CD4-positive, alpha-beta memory T cell (primary cell): ENCODE data around the gene PDE8A. TPM values are rescaled to one million over a fixed set of nuclear protein-coding genes. Genes with fewer than 3 reads are reported as not detected.
A peak's percentile ranks its signal among the peaks of the same experiment; 100 is the strongest.

Experiments
- CTCF ChIA-PET: fragments of 350-600 bp; sonication (Branson Sonifier 250); formaldehyde crosslinking; loops from one replicate; lab custom pipeline; 2021; ENCODE audit warnings: inconsistent platforms; ENCODE audit not compliant: partially characterized antibody; lab: Charles Lee
- POLR2A ChIA-PET: fragments of 350-600 bp; sonication (Branson Sonifier 250); formaldehyde crosslinking; loops from one replicate; lab custom pipeline; 2021; ENCODE audit not compliant: partially characterized antibody; lab: Charles Lee
- DNase-seq, 5 donors: peaks; one replicate each; pipeline versions ENCODE4 v3.0.0 to v3.0.0-alpha.2; 2020 to 2022; ENCODE audit warnings: mixed read lengths in 1 of 5
- H3K27ac ChIP-seq: one replicate; pipeline ENCODE4 v1.7.0; 2013; ENCODE audit warnings: low read depth, low read length
- H3K27me3 ChIP-seq: 2 replicates; pipeline ENCODE4 v1.7.0; 2013; ENCODE audit warnings: mild to moderate bottlenecking, low read length, moderate library complexity; ENCODE audit not compliant: insufficient read depth
- H3K36me3 ChIP-seq: 2 replicates; pipeline ENCODE4 v1.7.0; 2013; ENCODE audit warnings: mild to moderate bottlenecking, low read length, moderate library complexity; ENCODE audit not compliant: insufficient read depth
- H3K4me1 ChIP-seq: 2 replicates; pipeline ENCODE4 v1.7.0; 2013; ENCODE audit warnings: mild to moderate bottlenecking, low read length, moderate library complexity; ENCODE audit not compliant: insufficient read depth
- H3K4me3 ChIP-seq, 2 donors: one replicate each; pipeline ENCODE4 v1.7.0; 2013; ENCODE audit warnings: low read length in 2 of 2, mild to moderate bottlenecking in 1 of 2
- H3K9me3 ChIP-seq, 2 donors: one replicate each; pipeline ENCODE4 v1.7.0; 2013; ENCODE audit warnings: low read length in 2 of 2, control low read depth in 1 of 2; ENCODE audit not compliant: control insufficient read depth in 1 of 2
- H3K27ac Mint-ChIP-seq, 7 donors: one replicate each; pipeline ENCODE4 v1.8.0; 2020 to 2021; ENCODE audit warnings: mixed read lengths in 7 of 7, mild to moderate bottlenecking in 6 of 7, inconsistent platforms in 3 of 7, moderate library complexity in 3 of 7
- H3K27me3 Mint-ChIP-seq, 2 donors: one replicate each; pipeline ENCODE4 v1.8.0; 2020 to 2021; ENCODE audit warnings: mixed read lengths in 2 of 2
- H3K36me3 Mint-ChIP-seq, 2 donors: one replicate each; pipeline ENCODE4 v1.8.0; 2020 to 2021; ENCODE audit warnings: mixed read lengths in 2 of 2, inconsistent platforms in 1 of 2, mild to moderate bottlenecking in 1 of 2
- H3K4me1 Mint-ChIP-seq, 4 donors: one replicate each; pipeline ENCODE4 v1.8.0; 2020 to 2021; ENCODE audit warnings: mixed read lengths in 4 of 4, mild to moderate bottlenecking in 1 of 4
- H3K4me3 Mint-ChIP-seq, 8 donors: one replicate each; pipeline ENCODE4 v1.8.0; 2020 to 2021; ENCODE audit warnings: mixed read lengths in 8 of 8, mild to moderate bottlenecking in 7 of 8, moderate library complexity in 6 of 8, inconsistent platforms in 3 of 8
- H3K9me3 Mint-ChIP-seq, 8 donors: one replicate each; pipeline ENCODE4 v1.8.0; 2020 to 2021; ENCODE audit warnings: mixed read lengths in 8 of 8, mild to moderate bottlenecking in 5 of 8, inconsistent platforms in 3 of 8, moderate library complexity in 1 of 8
- intact Hi-C: fragments of 100-400 bp; cut with micrococcal nuclease; formaldehyde crosslinking; loops from one replicate; pipeline ENCODE4 v1.15.1; 2023
- polyA plus RNA-seq, 2 donors: library from polyadenylated mRNA; unstranded; fragments of 300-500 nt; fragmentation: Illumina TruSeq; gene quantifications; one replicate each; pipeline ENCODE4 v1.2.3, GENCODE V29; 2021
- total RNA-seq, 2 experiments: library from RNA; stranded (reverse); gene quantifications; one replicate each; pipeline ENCODE4 v1.2.3, GENCODE V29; 2021

PDE8A gene
- total and polyA plus RNA-seq, 4 experiments from 2014 or later, result 1.9 to 41.3 (median 22.4) TPM

DNA sequence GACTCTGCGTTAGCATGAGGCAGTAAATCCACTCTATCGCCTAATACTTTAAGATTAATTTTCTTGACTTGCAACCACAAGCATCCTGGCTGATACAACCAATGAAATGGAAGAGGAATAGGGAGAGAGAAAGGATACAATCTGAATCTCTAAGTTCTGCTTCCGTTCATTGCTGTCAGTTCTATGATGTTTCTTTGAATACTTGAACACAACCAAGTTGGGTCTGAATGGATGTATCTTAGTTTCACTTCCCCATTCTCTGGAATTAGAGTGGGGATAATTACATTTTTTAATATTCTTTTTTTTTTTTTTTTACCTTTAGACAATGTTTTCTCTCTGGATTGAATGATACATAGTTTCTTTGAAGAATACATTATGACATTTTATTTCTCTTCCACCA lies 22.9 kb downstream of the PDE8A start:
- Mint-ChIP-seq H3K4me3 (no peak overlapping the region), H3K27ac (no peak overlapping the region), H3K9me3 (no peaks in the 10 kb centered on the region), H3K27me3 (no peaks in the 10 kb centered on the region), H3K4me1 (peaks cover 37 to 90% (median 64%) of the 10 kb centered on the region in 4 donors), H3K36me3 (no peaks in the 10 kb centered on the region)
- no peak for DNase-seq
- ChIA-PET CTCF (interaction anchor here (1.1 to 2.4 kb wide), 2 partner anchors 17 to 57 kb away, joined by 3 to 10 read pairs; no protein-coding TSS in a partner anchor), POLR2A (interaction anchor here (1.4 to 1.7 kb wide), 2 partner anchors 17 to 23 kb away, joined by 6 to 7 read pairs; partner anchors contain the start of gene PDE8A)
- Histone ChIP-seq H3K4me1 (peaks cover 51% of the 10 kb centered on the region), H3K27ac (no peak overlapping the region), H3K9me3 (no peaks in the 10 kb centered on the region), H3K27me3 (no peaks in the 10 kb centered on the region), H3K36me3 (no peaks in the 10 kb centered on the region), H3K4me3 (no peak overlapping the region)
- intact Hi-C loops, result loop anchor here (2.0 kb wide), 1 partner anchor 16 kb away; no protein-coding TSS in a partner anchor

DNA sequence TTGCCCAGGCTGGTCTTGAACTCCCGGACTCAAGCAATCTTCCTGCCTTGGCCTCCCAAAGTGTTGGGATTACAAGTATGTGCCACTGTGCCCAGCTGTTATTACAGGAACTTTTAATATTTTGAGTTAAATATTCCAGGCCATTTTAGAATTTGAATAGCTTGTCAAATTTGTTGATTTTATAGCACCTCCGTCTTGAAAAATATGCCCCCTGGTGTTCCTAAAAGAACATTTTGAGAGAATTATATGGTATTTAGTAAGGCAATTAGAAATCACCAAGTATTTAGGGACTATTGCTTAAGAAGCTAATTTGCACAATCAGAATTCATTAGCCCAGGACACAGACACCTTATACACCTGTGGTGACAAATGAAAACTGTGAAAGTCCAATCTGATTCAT lies 23.7 kb downstream of the PDE8A start:
- H3K36me3 Mint-ChIP-seq, result no peaks in the 10 kb centered on the region
- Histone ChIP-seq H3K36me3 (no peaks in the 10 kb centered on the region), H3K4me1 (peaks cover 55% of the 10 kb centered on the region), H3K9me3 (no peaks in the 10 kb centered on the region), H3K27me3 (no peaks in the 10 kb centered on the region), H3K4me3 (no peak overlapping the region), H3K27ac (no peak overlapping the region)
- no peak for DNase-seq
- ChIA-PET CTCF (interaction anchor here (0.8 to 2.4 kb wide), 4 partner anchors 17 to 58 kb away, joined by 3 to 10 read pairs (median 4); no protein-coding TSS in a partner anchor), POLR2A (interaction anchor here (1.4 kb wide), 1 partner anchor 24 kb away, joined by 6 read pairs; the partner anchor contains the start of gene PDE8A)
- H3K9me3 Mint-ChIP-seq, result no peaks in the 10 kb centered on the region
- H3K4me1 Mint-ChIP-seq, result peaks cover 39 to 90% (median 65%) of the 10 kb centered on the region in 4 donors
- H3K27ac Mint-ChIP-seq, result no peak overlapping the region
- H3K27me3 Mint-ChIP-seq, result no peaks in the 10 kb centered on the region
- intact Hi-C loops, result loop anchor here (2.0 kb wide), 1 partner anchor 17 kb away; no protein-coding TSS in a partner anchor
- H3K4me3 Mint-ChIP-seq, result no peak overlapping the region

DNA sequence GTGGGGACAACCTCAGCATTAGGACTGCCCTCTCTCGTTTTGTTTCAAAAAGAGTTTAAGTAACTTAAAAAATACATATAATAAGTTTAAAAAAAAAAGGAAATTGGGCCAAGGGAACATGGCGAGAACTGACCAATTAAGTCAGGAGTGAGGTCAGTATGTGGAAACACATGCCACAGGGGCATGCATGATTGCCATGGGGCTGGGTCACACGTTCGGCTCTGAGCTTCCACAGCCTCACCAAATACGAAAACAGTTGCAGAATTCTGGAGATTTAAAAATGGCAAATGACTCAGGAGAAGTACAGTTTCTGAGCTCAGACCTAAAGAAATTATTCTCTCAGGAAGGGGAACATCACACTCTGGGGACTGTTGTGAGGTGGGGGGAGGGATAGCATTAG lies 24.1 kb downstream of the PDE8A start:
- Mint-ChIP-seq H3K27ac (no peak overlapping the region), H3K9me3 (no peaks in the 10 kb centered on the region), H3K27me3 (no peaks in the 10 kb centered on the region), H3K4me3 (no peak overlapping the region), H3K36me3 (no peaks in the 10 kb centered on the region), H3K4me1 (peaks cover 39 to 90% (median 64%) of the 10 kb centered on the region in 4 donors)
- no peaks in the 10 kb centered on the region for H3K27me3 ChIP-seq
- ChIA-PET POLR2A (interaction anchor here (1.4 kb wide), 1 partner anchor 24 kb away, joined by 6 read pairs; the partner anchor contains the start of gene PDE8A), CTCF (interaction anchor here (0.8 to 2.4 kb wide), 3 partner anchors 18 to 51 kb away, joined by 3 to 10 read pairs (median 4); no protein-coding TSS in a partner anchor)
- no peaks in the 10 kb centered on the region for H3K36me3 ChIP-seq
- no peak overlapping the region for H3K4me3 ChIP-seq
- no peak overlapping the region for H3K27ac ChIP-seq
- H3K9me3 ChIP-seq, result no peaks in the 10 kb centered on the region
- H3K4me1 ChIP-seq, result peaks cover 53% of the 10 kb centered on the region
- no peak for DNase-seq
- intact Hi-C loops, result loop anchor here (2.0 kb wide), 1 partner anchor 17 kb away; no protein-coding TSS in a partner anchor

DNA sequence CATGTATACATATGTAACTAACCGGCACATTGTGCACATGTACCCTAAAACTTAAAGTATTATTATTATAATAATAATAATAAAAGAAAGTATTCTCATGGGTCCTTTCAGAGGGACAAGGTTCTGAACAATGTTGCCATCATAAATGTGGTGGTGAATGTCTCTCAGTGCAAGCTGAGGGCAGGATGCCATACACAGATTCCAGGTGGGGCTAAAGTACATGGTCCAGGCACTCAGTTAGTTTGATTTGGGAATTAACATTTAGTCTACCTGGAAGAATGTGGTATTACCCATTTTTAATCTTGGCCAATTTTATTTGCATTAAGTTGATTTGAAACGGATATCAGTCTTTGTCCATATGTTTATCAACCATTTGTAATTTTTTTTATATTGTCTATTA lies 24.5 kb downstream of the PDE8A start:
- peaks cover 35 to 90% (median 63%) of the 10 kb centered on the region in 4 donors for H3K4me1 Mint-ChIP-seq
- H3K4me3 Mint-ChIP-seq, result no peak overlapping the region
- peaks cover 0 to 4% (median 0%) of the 10 kb centered on the region in 8 donors for H3K9me3 Mint-ChIP-seq
- Histone ChIP-seq H3K9me3 (no peaks in the 10 kb centered on the region), H3K36me3 (no peaks in the 10 kb centered on the region), H3K4me3 (no peak overlapping the region), H3K27me3 (no peaks in the 10 kb centered on the region), H3K4me1 (peaks cover 51% of the 10 kb centered on the region), H3K27ac (no peak overlapping the region)
- no peak for DNase-seq
- intact Hi-C loops, result no loop called here
- H3K36me3 Mint-ChIP-seq, result peaks cover 3 to 4% of the 10 kb centered on the region in 2 donors
- POLR2A ChIA-PET, result no interaction called here
- no peaks in the 10 kb centered on the region for H3K27me3 Mint-ChIP-seq
- H3K27ac Mint-ChIP-seq, result peak overlapping the region in 1 of 7 donors; percentile 5
- CTCF ChIA-PET, result interaction anchor here (1.2 to 2.4 kb wide), 2 partner anchors 18 to 48 kb away, joined by 4 to 10 read pairs; no protein-coding TSS in a partner anchor

DNA sequence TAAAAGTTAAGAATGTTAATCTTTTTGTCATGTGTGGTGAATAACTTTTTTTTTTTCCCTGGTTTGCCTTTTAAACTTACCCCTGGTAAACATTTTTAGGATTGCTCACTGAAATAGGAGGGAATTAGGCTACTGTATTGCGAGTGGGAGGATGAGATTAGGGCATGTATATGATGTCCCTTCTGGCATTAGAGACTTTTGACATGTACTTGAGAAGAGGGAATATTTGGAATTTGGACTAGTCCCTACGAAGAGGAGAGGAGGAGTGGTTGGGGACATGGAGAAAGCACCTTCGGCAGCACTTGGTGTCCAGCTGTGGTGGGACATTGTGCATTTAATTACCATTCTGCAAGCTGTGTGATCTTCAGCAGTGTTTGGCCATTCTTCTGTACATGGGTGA lies 25.0 kb downstream of the PDE8A start:
- Histone ChIP-seq H3K27ac (no peak overlapping the region), H3K4me1 (peaks cover 47% of the 10 kb centered on the region), H3K9me3 (no peaks in the 10 kb centered on the region), H3K27me3 (no peaks in the 10 kb centered on the region), H3K4me3 (no peak overlapping the region), H3K36me3 (no peaks in the 10 kb centered on the region)
- Mint-ChIP-seq H3K9me3 (peaks cover 0 to 6% (median 0%) of the 10 kb centered on the region in 8 donors), H3K27ac (peak overlapping the region in 2 of 7 donors; percentile 5 to 6), H3K36me3 (peaks cover 3 to 4% of the 10 kb centered on the region in 2 donors), H3K4me1 (peaks cover 31 to 86% (median 59%) of the 10 kb centered on the region in 4 donors), H3K4me3 (no peak overlapping the region), H3K27me3 (no peaks in the 10 kb centered on the region)
- ChIA-PET CTCF (no interaction called here), POLR2A (interaction anchor here (1.3 kb wide), 1 partner anchor 26 kb away, joined by 4 read pairs; the partner anchor contains the start of gene PDE8A)
- no peak for DNase-seq
- intact Hi-C loops, result no loop called here

DNA sequence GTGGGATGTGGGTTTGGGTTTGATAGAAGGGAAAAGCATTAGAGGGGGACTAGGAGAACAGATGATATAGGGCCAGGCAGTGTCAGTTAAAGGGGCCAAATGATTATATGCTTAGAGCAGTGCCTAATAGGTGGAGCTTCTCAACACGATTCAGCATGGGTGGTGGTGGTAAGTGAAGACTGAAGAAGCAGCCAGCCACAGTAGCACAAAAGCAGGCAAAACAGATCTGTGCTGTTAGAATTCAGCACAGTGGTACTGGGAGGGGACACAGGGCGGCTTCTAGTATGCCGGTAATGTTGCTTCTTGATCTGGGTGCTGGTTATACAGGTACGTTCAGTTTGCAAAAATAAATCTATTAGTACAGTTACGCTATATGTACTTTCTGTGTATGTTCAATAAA lies 25.5 kb downstream of the PDE8A start:
- Histone ChIP-seq H3K36me3 (no peaks in the 10 kb centered on the region), H3K27ac (no peak overlapping the region), H3K27me3 (no peaks in the 10 kb centered on the region), H3K4me3 (no peak overlapping the region), H3K9me3 (no peaks in the 10 kb centered on the region), H3K4me1 (peaks cover 42% of the 10 kb centered on the region)
- Mint-ChIP-seq H3K27me3 (no peaks in the 10 kb centered on the region), H3K4me3 (no peak overlapping the region), H3K4me1 (peaks cover 30 to 81% (median 54%) of the 10 kb centered on the region in 4 donors), H3K9me3 (peaks cover 0 to 6% (median 0%) of the 10 kb centered on the region in 8 donors), H3K27ac (peak overlapping the region in 1 of 7 donors; percentile 6), H3K36me3 (peaks cover 3 to 4% of the 10 kb centered on the region in 2 donors)
- CTCF ChIA-PET, result no interaction called here
- POLR2A ChIA-PET, result interaction anchor here (1.3 kb wide), 1 partner anchor 26 kb away, joined by 4 read pairs; the partner anchor contains the start of gene PDE8A
- DNase-seq, result no peak
- intact Hi-C loops, result no loop called here

DNA sequence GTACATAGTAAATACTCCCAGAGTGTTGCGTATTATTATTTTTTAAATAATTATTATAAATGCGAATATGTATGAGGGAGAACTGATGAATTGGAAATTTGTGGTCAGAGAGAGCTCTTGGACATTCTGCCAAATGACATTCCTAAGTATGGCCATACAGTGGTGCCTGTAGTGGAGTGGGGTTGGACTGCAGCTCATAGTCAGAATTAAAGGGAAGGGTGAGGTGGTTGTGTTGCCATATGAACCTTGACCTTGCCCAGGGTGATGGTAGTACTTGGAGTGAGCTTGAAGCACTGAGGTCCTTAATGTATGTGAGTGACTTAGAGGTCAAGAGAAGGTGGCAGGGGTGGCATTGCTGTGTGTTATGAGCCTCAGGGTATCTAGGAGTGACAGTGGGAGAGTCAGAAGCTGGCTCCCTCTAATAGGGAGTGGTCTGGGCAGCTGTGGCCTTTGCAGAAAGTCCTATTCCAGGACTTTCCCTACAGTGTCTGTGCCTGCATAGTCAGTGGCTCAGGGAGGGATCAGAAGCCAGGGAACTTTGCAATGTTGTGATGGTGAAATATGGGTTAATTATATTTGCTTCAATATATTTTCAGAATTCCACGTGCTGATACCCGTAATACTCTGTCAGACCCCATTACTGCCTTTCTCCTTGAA lies 26.2 kb downstream of the PDE8A start:
- Mint-ChIP-seq H3K4me1 (peaks cover 24 to 74% (median 48%) of the 10 kb centered on the region in 4 donors), H3K4me3 (no peak overlapping the region), H3K9me3 (peaks cover 0 to 6% (median 0%) of the 10 kb centered on the region in 8 donors), H3K27me3 (no peaks in the 10 kb centered on the region), H3K27ac (peak overlapping the region in 3 of 7 donors; percentile 0 to 84 (median 70)), H3K36me3 (peaks cover 3 to 4% of the 10 kb centered on the region in 2 donors)
- intact Hi-C loops, result no loop called here
- H3K36me3 ChIP-seq, result no peaks in the 10 kb centered on the region
- H3K27ac ChIP-seq, result no peak overlapping the region
- no peaks in the 10 kb centered on the region for H3K27me3 ChIP-seq
- peaks cover 35% of the 10 kb centered on the region for H3K4me1 ChIP-seq
- DNase-seq, result no peak
- ChIA-PET POLR2A (interaction anchor here (1.3 kb wide), 1 partner anchor 27 kb away, joined by 4 read pairs; the partner anchor contains the start of gene PDE8A), CTCF (no interaction called here)
- no peaks in the 10 kb centered on the region for H3K9me3 ChIP-seq
- H3K4me3 ChIP-seq, result no peak overlapping the region
